Endothelial cell of umbilical vein (primary cell): ENCODE data around the gene ARMS2. TPM values are rescaled to one million over a fixed set of nuclear protein-coding genes. Genes with fewer than 3 reads are reported as not detected.
A peak's percentile ranks its signal among the peaks of the same experiment; 100 is the strongest.

Experiments
- BruUV-seq: library from RNA; stranded (reverse); fragments of 400-500 nt; replicated peaks from 2 replicates; lab custom pipeline; 2021; lab: Mats Ljungman, UMichigan
- CTCF ChIA-PET: fragments of 300-600, 350-600 bp; sonication (Branson Sonifier 250); formaldehyde crosslinking; loops from one replicate; lab custom pipeline; 2021; ENCODE audit warnings: antibody characterized with exemption, inconsistent platforms; lab: Charles Lee
- POLR2A ChIA-PET: fragments of 300-600, 350-600 bp; sonication (Branson Sonifier 250); formaldehyde crosslinking; loops from one replicate; lab custom pipeline; 2021; ENCODE audit warnings: antibody characterized with exemption, inconsistent platforms; lab: Charles Lee
- DNase-seq: peaks from one replicate; pipeline ENCODE4 v3.0.0-alpha.2; 2011; ENCODE audit warnings: low read depth, low spot score
- FAIRE-seq: peaks from 2 replicates; lab custom pipeline; 2011; peaks lifted over from hg19 to GRCh38; lab: Jason Lieb, UNC
- H2AFZ ChIP-seq: 2 replicates; pipeline ENCODE4 v1.6.0; 2012; ENCODE audit warnings: low read depth, low read length, control low read depth, inconsistent platforms
- H3K27ac ChIP-seq: 2 replicates; pipeline ENCODE4 v1.5.1; 2011; ENCODE audit warnings: low read depth, mild to moderate bottlenecking, control low read depth, low read length, moderate library complexity; ENCODE audit not compliant: insufficient read depth
- H3K27me3 ChIP-seq, 2 experiments: 2 replicates each; pipeline versions ENCODE4 v1.6.0 to v1.6.1; 2011; ENCODE audit warnings: low read length in 2 of 2, mixed read lengths in 1 of 2; ENCODE audit not compliant: control insufficient read depth in 2 of 2, insufficient read depth in 2 of 2
- H3K36me3 ChIP-seq, 2 experiments: 2 replicates in 1 of 2; 3 replicates in 1 of 2; pipeline ENCODE4 v1.5.1; 2011; ENCODE audit warnings: low read length in 2 of 2, mild to moderate bottlenecking in 1 of 2, moderate library complexity in 1 of 2; ENCODE audit not compliant: control insufficient read depth in 2 of 2, insufficient read depth in 2 of 2; ENCODE audit errors: extremely low read depth in 1 of 2
- H3K4me1 ChIP-seq: 3 replicates; pipeline ENCODE4 v1.5.1; 2011; ENCODE audit warnings: mild to moderate bottlenecking, low read length; ENCODE audit not compliant: control insufficient read depth, insufficient read depth; ENCODE audit errors: extremely low read depth
- H3K4me2 ChIP-seq: 2 replicates; pipeline ENCODE4 v1.6.1; 2011; ENCODE audit warnings: low read length, control low read depth, mixed read lengths; ENCODE audit not compliant: insufficient read depth
- H3K4me3 ChIP-seq, 3 experiments: fragments of 200-600 bp in 1 of 3; sonication (generic), shearing (Covaris generic) in 1 of 3; replicated peaks in 1 of 3; 2 replicates each; pipeline ENCODE4 v1.5.1; 2011 to 2016; ENCODE audit warnings: control low read depth in 3 of 3, low read length in 3 of 3, mild to moderate bottlenecking in 2 of 3, inconsistent platforms in 1 of 3, low read depth in 1 of 3, moderate library complexity in 1 of 3; ENCODE audit not compliant: insufficient read depth in 1 of 3
- H3K79me2 ChIP-seq: 2 replicates; pipeline ENCODE4 v1.6.0; 2012; ENCODE audit warnings: low read length, inconsistent platforms; ENCODE audit not compliant: control insufficient read depth, insufficient read depth
- H3K9ac ChIP-seq: replicated peaks from 2 replicates; pipeline ENCODE3; 2011; ENCODE audit warnings: low read length, control low read depth; ENCODE audit not compliant: insufficient read depth; ENCODE audit errors: extremely low read depth
- H3K9me1 ChIP-seq: replicated peaks from 3 replicates; pipeline ENCODE4 v1.6.0; 2011; ENCODE audit warnings: mild to moderate bottlenecking, low read length; ENCODE audit not compliant: control insufficient read depth, insufficient read depth; ENCODE audit errors: extremely low read depth
- H3K9me3 ChIP-seq: replicated peaks from 2 replicates; pipeline ENCODE4 v1.5.1; 2012; ENCODE audit warnings: low read length, inconsistent platforms; ENCODE audit not compliant: control insufficient read depth, insufficient read depth
- H4K20me1 ChIP-seq: replicated peaks from 2 replicates; pipeline ENCODE3; 2011; ENCODE audit warnings: mild to moderate bottlenecking, low read length; ENCODE audit not compliant: control insufficient read depth, insufficient read depth; ENCODE audit errors: extremely low read depth
- FOS ChIP-seq: IDR thresholded peaks from 2 replicates; pipeline ENCODE4 v1.6.1; 2011; ENCODE audit warnings: mild to moderate bottlenecking, low read length, moderate library complexity, borderline replicate concordance; ENCODE audit not compliant: insufficient read depth
- GATA2 ChIP-seq: IDR thresholded peaks from 2 replicates; pipeline ENCODE4 v1.7.0; 2011; ENCODE audit warnings: low read depth, mild to moderate bottlenecking, moderate library complexity, mixed read lengths, low read length; ENCODE audit not compliant: insufficient read length, insufficient read depth
- JUN ChIP-seq: IDR thresholded peaks from 2 replicates; pipeline ENCODE4 v1.6.1; 2011; ENCODE audit warnings: borderline replicate concordance, low read depth; ENCODE audit not compliant: insufficient read length, insufficient read depth
- MYC ChIP-seq: IDR thresholded peaks from one replicate; pipeline ENCODE4 v1.6.1; 2011; ENCODE audit warnings: mild to moderate bottlenecking, low read depth, low read length
- POLR2A ChIP-seq: IDR thresholded peaks from 2 replicates; pipeline ENCODE4 v1.6.1; 2012; ENCODE audit warnings: low read depth, mild to moderate bottlenecking, control low read depth, low read length
- POLR2AphosphoS5 ChIP-seq: IDR thresholded peaks from 2 replicates; pipeline ENCODE4 v1.6.1; 2012; ENCODE audit warnings: low read depth, mild to moderate bottlenecking, control low read depth, low read length, moderate library complexity; ENCODE audit not compliant: insufficient read depth
- dilution Hi-C: fragments of 300-500 bp; cut with MboI; formaldehyde crosslinking; loops from one replicate; pipeline ENCODE4 v1.15.0; 2019; ENCODE audit warnings: low sequenced_read_pairs; ENCODE audit not compliant: extremely low pct_ligation_motif_present
- intact Hi-C: fragments of 100-400 bp; cut with micrococcal nuclease; formaldehyde crosslinking; loops from one replicate; pipeline ENCODE4 v1.10.0; 2022
- polyA plus RNA-seq, 4 experiments: library from polyadenylated mRNA; depleted of rRNA in 3 of 4; stranded (reverse) in 3 of 4; unstranded in 1 of 4; fragments of >200 nt; gene quantifications; 2 replicates each; pipeline versions ENCODE4 v1.2.1 to v1.2.3, GENCODE V29; 2011 to 2012; ENCODE audit warnings: missing spikeins in 1 of 4
- total RNA-seq: library from RNA; stranded (reverse); gene quantifications from 2 replicates; pipeline ENCODE4 v1.2.3, GENCODE V29; 2021
- TF ChIP-seq, protein P1 (sequence below): IDR thresholded peaks from 2 replicates; pipeline ENCODE4 v1.6.1; 2011; ENCODE audit not compliant: insufficient read depth, insufficient read length

ARMS2 gene
- total and polyA plus RNA-seq, 2 donors (not counting 3 experiments of a cell fraction or from before 2014, with no cell fraction given), result not detected

DNA sequence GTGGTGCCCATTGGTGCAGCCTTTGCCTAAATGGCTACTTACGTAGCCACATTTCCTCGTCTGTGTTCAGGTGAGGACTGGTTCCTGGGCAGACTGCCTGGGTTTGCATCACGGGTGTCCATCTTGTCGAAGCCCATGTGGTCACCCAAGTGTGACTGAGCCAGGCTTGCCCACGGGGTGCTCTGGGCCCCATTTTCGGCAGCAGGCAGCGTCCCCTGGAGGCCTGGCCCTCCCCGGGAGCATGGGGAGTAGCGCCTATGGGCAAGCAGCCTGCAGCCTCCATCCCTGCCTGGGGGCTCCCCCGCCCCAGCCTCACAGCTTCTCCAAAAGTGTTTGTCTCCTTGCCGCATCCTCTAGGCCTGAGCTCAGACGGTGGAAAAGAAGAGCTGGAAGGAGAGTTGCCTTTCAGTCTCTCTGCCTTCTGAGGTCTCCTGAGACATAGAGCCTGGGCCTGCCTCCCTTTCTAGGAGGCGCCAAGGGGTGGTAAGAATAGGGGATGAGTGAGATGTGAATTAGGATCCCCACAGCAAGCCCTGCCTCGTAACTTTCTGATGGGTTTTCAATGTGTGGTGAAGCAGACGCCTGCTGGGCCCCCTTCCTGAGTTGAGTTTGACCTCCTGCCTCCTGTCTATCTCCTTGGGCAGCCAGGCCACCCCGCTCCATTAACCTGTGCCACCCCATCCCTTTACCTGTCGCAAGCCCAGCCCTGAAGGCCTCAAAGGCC, 49.6 kb downstream of the ARMS2 start:
- peak overlapping the region; percentile 11 for H3K27ac ChIP-seq
- POLR2A ChIA-PET, result no interaction called here
- intact Hi-C loops, result loop anchor here (1.0 to 2.0 kb wide), 4 partner anchors 9 to 41 kb away; no protein-coding TSS in a partner anchor
- H3K4me3 ChIP-seq, result no peak overlapping the region
- H3K79me2 ChIP-seq, result no peaks in the 10 kb centered on the region
- no peak overlapping the region for H2AFZ ChIP-seq
- dilution Hi-C loops, result no loop called here
- H3K9me3 ChIP-seq, result no peaks in the 10 kb centered on the region
- peaks cover 0 to 8% of the 10 kb centered on the region in 2 experiments for H3K36me3 ChIP-seq
- CTCF ChIA-PET, result interaction anchor here (1.0 to 4.3 kb wide), 13 partner anchors 9 to 224 kb away, joined by 3 to 37 read pairs (median 6); no protein-coding TSS in a partner anchor
- BruUV-seq, result no TSS peak
- no peaks in the 10 kb centered on the region for H4K20me1 ChIP-seq
- no peak overlapping the region for H3K9ac ChIP-seq
- no peaks in the 10 kb centered on the region for H3K9me1 ChIP-seq
- peaks cover 9% of the 10 kb centered on the region for H3K4me1 ChIP-seq
- H3K4me2 ChIP-seq, result no peak overlapping the region
- DNase-seq (no peak), FAIRE-seq (no peak)
- no peaks in the 10 kb centered on the region for H3K27me3 ChIP-seq
- TF ChIP-seq JUN, result no peak
- TF ChIP-seq POLR2AphosphoS5, result no peak
- no peak for TF ChIP-seq GATA2
- TF ChIP-seq POLR2A, result no peak
- TF ChIP-seq, protein P1, sequence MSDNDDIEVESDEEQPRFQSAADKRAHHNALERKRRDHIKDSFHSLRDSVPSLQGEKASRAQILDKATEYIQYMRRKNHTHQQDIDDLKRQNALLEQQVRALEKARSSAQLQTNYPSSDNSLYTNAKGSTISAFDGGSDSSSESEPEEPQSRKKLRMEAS, result no peak
- no peak for TF ChIP-seq FOS
- TF ChIP-seq MYC, result no peak
